ENCODE results near the gene RASL11B. TPM values are rescaled to one million over a fixed set of nuclear protein-coding genes. Genes with fewer than 3 reads are reported as not detected.
A peak's percentile ranks its signal among the peaks of the same experiment; 100 is the strongest.

Gene RASL11B
- total RNA-seq, 1 donor from 2014 or later: 2.2 TPM

- no peak overlapping the region for H3K4me3 Mint-ChIP-seq
- peaks cover 3% of the 10 kb centered on the region for H3K27me3 Mint-ChIP-seq
- DNase-seq: no peak
- no peaks in the 10 kb centered on the region for H3K9me3 Mint-ChIP-seq
- intact Hi-C loops (cut with micrococcal nuclease): no loop called here
- H3K36me3 Mint-ChIP-seq (ENCODE audit: low read depth): no peaks in the 10 kb centered on the region
- H3K4me1 Mint-ChIP-seq: peaks cover 10% of the 10 kb centered on the region
- no peak overlapping the region for H3K27ac Mint-ChIP-seq
Measured at GRCh38 chr4:52853351-52853750, 8.8 kb upstream of the RASL11B start.

GRCh38 chr4:52856801-52857200, 5.3 kb upstream of the RASL11B start:
- H3K4me1 Mint-ChIP-seq: peaks cover 19% of the 10 kb centered on the region
- H3K9me3 Mint-ChIP-seq: no peaks in the 10 kb centered on the region
- H3K4me3 Mint-ChIP-seq: no peak overlapping the region
- no peaks in the 10 kb centered on the region for H3K36me3 Mint-ChIP-seq (ENCODE audit: low read depth)
- H3K27ac Mint-ChIP-seq: no peak overlapping the region
- H3K27me3 Mint-ChIP-seq: peaks cover 30% of the 10 kb centered on the region
- intact Hi-C loops (cut with micrococcal nuclease): no loop called here
- peak; percentile 68 for DNase-seq

- Mint-ChIP-seq H3K36me3 (ENCODE audit: low read depth) (no peaks in the 10 kb centered on the region), H3K4me3 (no peak overlapping the region), H3K27me3 (peaks cover 42% of the 10 kb centered on the region), H3K4me1 (peaks cover 17% of the 10 kb centered on the region), H3K9me3 (no peaks in the 10 kb centered on the region), H3K27ac (no peak overlapping the region)
- intact Hi-C loops (cut with micrococcal nuclease): loop anchor here (5.0 to 10.0 kb wide), 2 partner anchors 138 to 1204 kb away; partner anchors contain the start of gene CHIC2
- no peak for DNase-seq
Measured at GRCh38 chr4:52860361-52860760, 1.8 kb upstream of the RASL11B start.

- peaks cover 16% of the 10 kb centered on the region for H3K4me1 Mint-ChIP-seq
- intact Hi-C loops (cut with micrococcal nuclease): loop anchor here (5.0 to 10.0 kb wide), 2 partner anchors 139 to 1204 kb away; partner anchors contain the start of gene CHIC2
- H3K9me3 Mint-ChIP-seq: no peaks in the 10 kb centered on the region
- peak overlapping the region; percentile 85 for H3K4me3 Mint-ChIP-seq
- H3K27me3 Mint-ChIP-seq: peaks cover 42% of the 10 kb centered on the region
- H3K36me3 Mint-ChIP-seq (ENCODE audit: low read depth): no peaks in the 10 kb centered on the region
- H3K27ac Mint-ChIP-seq: peak overlapping the region; percentile 39
- DNase-seq: no peak
Measured at GRCh38 chr4:52861171-52861823, 820 bp upstream of the RASL11B start.

- intact Hi-C loops (cut with micrococcal nuclease): loop anchor here (5.0 to 10.0 kb wide), 2 partner anchors 140 to 1202 kb away; partner anchors contain the start of gene CHIC2
- peaks cover 9% of the 10 kb centered on the region for H3K4me1 Mint-ChIP-seq
- peak overlapping the region; percentile 85 for H3K4me3 Mint-ChIP-seq
- H3K36me3 Mint-ChIP-seq (ENCODE audit: low read depth): no peaks in the 10 kb centered on the region
- DNase-seq: no peak
- peaks cover 42% of the 10 kb centered on the region for H3K27me3 Mint-ChIP-seq
- no peaks in the 10 kb centered on the region for H3K9me3 Mint-ChIP-seq
- H3K27ac Mint-ChIP-seq: no peak overlapping the region
Measured at GRCh38 chr4:52862639-52863161, 583 bp downstream of the RASL11B start.

GRCh38 chr4:52863324-52863723, 1.2 kb downstream of the RASL11B start:
- Mint-ChIP-seq H3K9me3 (no peaks in the 10 kb centered on the region), H3K27ac (no peak overlapping the region), H3K27me3 (peaks cover 39% of the 10 kb centered on the region), H3K4me1 (peaks cover 9% of the 10 kb centered on the region), H3K4me3 (peak overlapping the region; percentile 35), H3K36me3 (ENCODE audit: low read depth) (no peaks in the 10 kb centered on the region)
- no peak for DNase-seq
- intact Hi-C loops (cut with micrococcal nuclease): loop anchor here (5.0 to 10.0 kb wide), 2 partner anchors 141 to 1201 kb away; partner anchors contain the start of gene CHIC2

GRCh38 chr4:52864793-52865192, 2.7 kb downstream of the RASL11B start:
- no peak overlapping the region for H3K27ac Mint-ChIP-seq
- H3K36me3 Mint-ChIP-seq (ENCODE audit: low read depth): no peaks in the 10 kb centered on the region
- intact Hi-C loops (cut with micrococcal nuclease): loop anchor here (5.0 to 10.0 kb wide), 2 partner anchors 142 to 1200 kb away; partner anchors contain the start of gene CHIC2
- no peaks in the 10 kb centered on the region for H3K9me3 Mint-ChIP-seq
- DNase-seq: no peak
- H3K27me3 Mint-ChIP-seq: peaks cover 31% of the 10 kb centered on the region
- H3K4me1 Mint-ChIP-seq: peaks cover 9% of the 10 kb centered on the region
- no peak overlapping the region for H3K4me3 Mint-ChIP-seq

GRCh38 chr4:52865300-52865699, 3.2 kb downstream of the RASL11B start:
- Mint-ChIP-seq H3K4me1 (peaks cover 9% of the 10 kb centered on the region), H3K36me3 (ENCODE audit: low read depth) (no peaks in the 10 kb centered on the region), H3K9me3 (no peaks in the 10 kb centered on the region), H3K4me3 (no peak overlapping the region), H3K27ac (no peak overlapping the region), H3K27me3 (peaks cover 26% of the 10 kb centered on the region)
- DNase-seq: no peak
- intact Hi-C loops (cut with micrococcal nuclease): loop anchor here (10.0 kb wide), 1 partner anchor 1200 kb away; the partner anchor contains the start of gene CHIC2

- DNase-seq: no peak
- Mint-ChIP-seq H3K27ac (no peak overlapping the region), H3K27me3 (peaks cover 12% of the 10 kb centered on the region), H3K36me3 (ENCODE audit: low read depth) (no peaks in the 10 kb centered on the region), H3K4me3 (no peak overlapping the region), H3K9me3 (no peaks in the 10 kb centered on the region), H3K4me1 (peaks cover under 1% of the 10 kb centered on the region)
- intact Hi-C loops (cut with micrococcal nuclease): loop anchor here (10.0 kb wide), 1 partner anchor 1198 kb away; the partner anchor contains the start of gene CHIC2
Measured at GRCh38 chr4:52866734-52867133, 4.6 kb downstream of the RASL11B start.

- H3K4me1 Mint-ChIP-seq: no peaks in the 10 kb centered on the region
- intact Hi-C loops (cut with micrococcal nuclease): loop anchor here (10.0 kb wide), 1 partner anchor 1198 kb away; the partner anchor contains the start of gene CHIC2
Measured at GRCh38 chr4:52867163-52867562, 5.0 kb downstream of the RASL11B start.

GRCh38 chr4:52868133-52868532, 6.0 kb downstream of the RASL11B start:
- Mint-ChIP-seq H3K9me3 (no peaks in the 10 kb centered on the region), H3K4me3 (no peak overlapping the region), H3K27ac (no peak overlapping the region), H3K4me1 (no peaks in the 10 kb centered on the region), H3K36me3 (ENCODE audit: low read depth) (no peaks in the 10 kb centered on the region), H3K27me3 (peaks cover 11% of the 10 kb centered on the region)
- no peak for DNase-seq
- intact Hi-C loops (cut with micrococcal nuclease): loop anchor here (10.0 kb wide), 1 partner anchor 1197 kb away; the partner anchor contains the start of gene CHIC2

More at GRCh38 chr4:52867163-52867562, 5.0 kb downstream of the RASL11B start:
- Mint-ChIP-seq H3K4me3 (no peak overlapping the region), H3K9me3 (no peaks in the 10 kb centered on the region), H3K27me3 (peaks cover 12% of the 10 kb centered on the region), H3K36me3 (ENCODE audit: low read depth) (no peaks in the 10 kb centered on the region), H3K27ac (no peak overlapping the region)
- no peak for DNase-seq

- H3K4me3 Mint-ChIP-seq: no peak overlapping the region
- peaks cover 4% of the 10 kb centered on the region for H3K27me3 Mint-ChIP-seq
- no peak overlapping the region for H3K27ac Mint-ChIP-seq
- H3K4me1 Mint-ChIP-seq: no peaks in the 10 kb centered on the region
- DNase-seq: no peak
- H3K36me3 Mint-ChIP-seq (ENCODE audit: low read depth): no peaks in the 10 kb centered on the region
- intact Hi-C loops (cut with micrococcal nuclease): loop anchor here (10.0 kb wide), 1 partner anchor 1196 kb away; the partner anchor contains the start of gene CHIC2
- H3K9me3 Mint-ChIP-seq: no peaks in the 10 kb centered on the region
Measured at GRCh38 chr4:52869196-52869595, 7.1 kb downstream of the RASL11B start.

- no peak overlapping the region for H3K4me3 Mint-ChIP-seq
- no peaks in the 10 kb centered on the region for H3K9me3 Mint-ChIP-seq
- no peak for DNase-seq
- intact Hi-C loops (cut with micrococcal nuclease): loop anchor here (10.0 kb wide), 1 partner anchor 1195 kb away; the partner anchor contains the start of gene CHIC2
- H3K27ac Mint-ChIP-seq: no peak overlapping the region
- no peaks in the 10 kb centered on the region for H3K4me1 Mint-ChIP-seq
- no peaks in the 10 kb centered on the region for H3K36me3 Mint-ChIP-seq (ENCODE audit: low read depth)
- no peaks in the 10 kb centered on the region for H3K27me3 Mint-ChIP-seq
Measured at GRCh38 chr4:52869656-52870055, 7.5 kb downstream of the RASL11B start.

GRCh38 chr4:52870225-52870624, 8.1 kb downstream of the RASL11B start:
- intact Hi-C loops (cut with micrococcal nuclease): no loop called here
- no peak for DNase-seq
- Mint-ChIP-seq H3K4me3 (no peak overlapping the region), H3K27me3 (no peaks in the 10 kb centered on the region), H3K9me3 (no peaks in the 10 kb centered on the region), H3K4me1 (no peaks in the 10 kb centered on the region), H3K27ac (no peak overlapping the region), H3K36me3 (ENCODE audit: low read depth) (no peaks in the 10 kb centered on the region)

Data from activated CD4-positive, alpha-beta T cell treated with anti-CD3 and anti-CD28 coated beads, Interleukin-2, amount 10 ng/mL, durations not matched to agents 24 days and 14 days (primary cell).